Measurements from ENCODE around the gene LPAR3. TPM values are rescaled to one million over a fixed set of nuclear protein-coding genes. Genes with fewer than 3 reads are reported as not detected.

Gene LPAR3
- total RNA-seq, 1 experiment from 2014 or later = not detected

- Histone ChIP-seq H3K9me2 (ENCODE audit: insufficient read depth) (no peaks in the 10 kb centered on the region), H3F3A (ENCODE audit: insufficient read depth, low read depth) (no peaks in the 10 kb centered on the region), H3K36me3 (ENCODE audit: low read depth) (no peaks in the 10 kb centered on the region), H3K4me1 (replicated peaks; ENCODE audit: insufficient read depth) (no peaks in the 10 kb centered on the region), H3K4me3 (no peak overlapping the region), H3K4me2 (no peak overlapping the region), H3K79me2 (ENCODE audit: low read depth) (no peaks in the 10 kb centered on the region), H2AFZ (no peak overlapping the region), H3K27me3 (ENCODE audit: insufficient read depth, low read depth) (no peaks in the 10 kb centered on the region), H3K9me3 (ENCODE audit: insufficient read depth, low read depth) (no peaks in the 10 kb centered on the region), H3K27ac (no peak overlapping the region), H4K20me1 (ENCODE audit: insufficient read depth) (no peaks in the 10 kb centered on the region)
- POLR2A ChIA-PET (ENCODE audit: unreplicated experiment) = interaction anchor here (0.5 kb wide), 1 partner anchor 18 kb away, joined by 3 read pairs; no protein-coding TSS in a partner anchor
- no TSS peak for BruUV-seq (replicated peaks)
- CTCF ChIA-PET = no interaction called here
- TF ChIP-seq CTCF (conservative IDR thresholded peaks at IDR 0.05) = no peak
- no peak for TF ChIP-seq EZH2 (IDR thresholded peaks at IDR 0.05; ENCODE audit: low read depth)
- intact Hi-C loops (cut with micrococcal nuclease; ENCODE audit: unreplicated experiment) = no loop called here
- DNase-seq = no peak
These were observed 69.0 kb downstream of the LPAR3 start for GRCh38 chr1:84823991-84824390.

- no peaks in the 10 kb centered on the region for H3F3A ChIP-seq (ENCODE audit: insufficient read depth, low read depth)
- no peaks in the 10 kb centered on the region for H3K79me2 ChIP-seq (ENCODE audit: low read depth)
- H2AFZ ChIP-seq = no peak overlapping the region
- no peak overlapping the region for H3K4me2 ChIP-seq
- POLR2A ChIA-PET (ENCODE audit: unreplicated experiment) = interaction anchor here (0.5 kb wide), 1 partner anchor 19 kb away, joined by 3 read pairs; no protein-coding TSS in a partner anchor
- BruUV-seq (replicated peaks) = no TSS peak
- CTCF ChIA-PET = no interaction called here
- H4K20me1 ChIP-seq (ENCODE audit: insufficient read depth) = no peaks in the 10 kb centered on the region
- no peak overlapping the region for H3K27ac ChIP-seq
- H3K4me1 ChIP-seq (replicated peaks; ENCODE audit: insufficient read depth) = no peaks in the 10 kb centered on the region
- no peaks in the 10 kb centered on the region for H3K27me3 ChIP-seq (ENCODE audit: insufficient read depth, low read depth)
- no peak for DNase-seq
- H3K9me2 ChIP-seq (ENCODE audit: insufficient read depth) = no peaks in the 10 kb centered on the region
- H3K9me3 ChIP-seq (ENCODE audit: insufficient read depth, low read depth) = no peaks in the 10 kb centered on the region
- TF ChIP-seq CTCF (conservative IDR thresholded peaks at IDR 0.05) = no peak
- no peak for TF ChIP-seq EZH2 (IDR thresholded peaks at IDR 0.05; ENCODE audit: low read depth)
- H3K36me3 ChIP-seq (ENCODE audit: low read depth) = no peaks in the 10 kb centered on the region
- H3K4me3 ChIP-seq = no peak overlapping the region
- intact Hi-C loops (cut with micrococcal nuclease; ENCODE audit: unreplicated experiment) = no loop called here
These were observed 69.5 kb downstream of the LPAR3 start for GRCh38 chr1:84823511-84823910.

- H2AFZ ChIP-seq = no peak overlapping the region
- intact Hi-C loops (cut with micrococcal nuclease; ENCODE audit: unreplicated experiment) = no loop called here
- POLR2A ChIA-PET (ENCODE audit: unreplicated experiment) = interaction anchor here (0.7 kb wide), 1 partner anchor 29 kb away, joined by 3 read pairs; no protein-coding TSS in a partner anchor
- no TSS peak for BruUV-seq (replicated peaks)
- H3K4me3 ChIP-seq = no peak overlapping the region
- H3K9me3 ChIP-seq (ENCODE audit: insufficient read depth, low read depth) = no peaks in the 10 kb centered on the region
- no peak for TF ChIP-seq CTCF (conservative IDR thresholded peaks at IDR 0.05)
- H3K79me2 ChIP-seq (ENCODE audit: low read depth) = no peaks in the 10 kb centered on the region
- H3K36me3 ChIP-seq (ENCODE audit: low read depth) = no peaks in the 10 kb centered on the region
- no peaks in the 10 kb centered on the region for H3K9me2 ChIP-seq (ENCODE audit: insufficient read depth)
- H3K27ac ChIP-seq = no peak overlapping the region
- no peaks in the 10 kb centered on the region for H3K27me3 ChIP-seq (ENCODE audit: insufficient read depth, low read depth)
- no peaks in the 10 kb centered on the region for H4K20me1 ChIP-seq (ENCODE audit: insufficient read depth)
- DNase-seq = no peak
- H3K4me1 ChIP-seq (replicated peaks; ENCODE audit: insufficient read depth) = no peaks in the 10 kb centered on the region
- CTCF ChIA-PET = no interaction called here
- H3F3A ChIP-seq (ENCODE audit: insufficient read depth, low read depth) = no peaks in the 10 kb centered on the region
- no peak overlapping the region for H3K4me2 ChIP-seq
These were observed 82.7 kb downstream of the LPAR3 start for GRCh38 chr1:84810343-84810742.

Data from PC-9 (cell line).